IMR-90 (cell line): ENCODE data around the gene RET. TPM values are rescaled to one million over a fixed set of nuclear protein-coding genes. Genes with fewer than 3 reads are reported as not detected.

Experiments used
- ATAC-seq: fragments of 200-7000 bp; cut with Tn5 transposase; 2 replicates; pipeline ENCODE4 v1.9.1; 2020; ENCODE audit warnings: low read depth, mild to moderate bottlenecking, moderate library complexity
- BruUV-seq: library from RNA; stranded (reverse); fragments of 400-500 nt; replicated peaks from 2 replicates; lab custom pipeline; 2021; lab: Mats Ljungman, UMichigan
- CTCF ChIA-PET: fragments of 300-600 bp; formaldehyde crosslinking; extraction: SDS; loops from one replicate; lab custom pipeline; 2021; ENCODE audit warnings: antibody characterized with exemption; lab: Yijun Ruan, JAX
- POLR2A ChIA-PET: fragments of 300-600 bp; sonication (Branson Sonifier 250); formaldehyde crosslinking; loops from one replicate; lab custom pipeline; 2022; ENCODE audit warnings: antibody characterized with exemption; ENCODE audit not compliant: unreplicated experiment; lab: Charles Lee
- DNase-seq: peaks from one replicate; pipeline ENCODE4 v3.0.0; 2013
- H2AFZ ChIP-seq: replicated peaks from 2 replicates; pipeline ENCODE3; 2013; ENCODE audit warnings: low read length, mild to moderate bottlenecking; ENCODE audit not compliant: poor library complexity
- H2AK5ac ChIP-seq: 2 replicates; pipeline ENCODE4 v1.6.1; 2013; ENCODE audit warnings: low read depth, low read length, inconsistent platforms
- H2AK9ac ChIP-seq: replicated peaks from 2 replicates; pipeline ENCODE3; 2013; ENCODE audit warnings: mild to moderate bottlenecking, low read depth, low read length, moderate library complexity; ENCODE audit not compliant: poor library complexity
- H2BK120ac ChIP-seq: 2 replicates; pipeline ENCODE4 v1.6.1; 2013; ENCODE audit warnings: low read depth, low read length, inconsistent platforms
- H2BK15ac ChIP-seq: 3 replicates; pipeline ENCODE4 v1.6.1; 2013; ENCODE audit warnings: low read depth, low read length, inconsistent platforms
- H2BK20ac ChIP-seq: 2 replicates; pipeline ENCODE4 v1.6.1; 2013; ENCODE audit warnings: low read depth, mild to moderate bottlenecking, inconsistent platforms, low read length, moderate library complexity
- H2BK5ac ChIP-seq: 2 replicates; pipeline ENCODE4 v1.6.1; 2013; ENCODE audit warnings: mild to moderate bottlenecking, low read depth, low read length, inconsistent platforms; ENCODE audit not compliant: poor library complexity, severe bottlenecking
- H3K14ac ChIP-seq: replicated peaks from 2 replicates; pipeline ENCODE4 v1.6.1; 2013; ENCODE audit warnings: low read depth, low read length, inconsistent platforms
- H3K18ac ChIP-seq: 2 replicates; pipeline ENCODE4 v1.6.1; 2013; ENCODE audit warnings: low read depth, low read length, control low read depth
- H3K23ac ChIP-seq: 2 replicates; pipeline ENCODE4 v1.6.1; 2013; ENCODE audit warnings: low read depth, low read length, inconsistent platforms
- H3K27ac ChIP-seq: 2 replicates; pipeline ENCODE4 v1.5.1; 2013; ENCODE audit warnings: mild to moderate bottlenecking, control low read depth, low read length; ENCODE audit not compliant: insufficient read depth
- H3K27me3 ChIP-seq: 2 replicates; pipeline ENCODE4 v1.6.1; 2013; ENCODE audit warnings: low read length; ENCODE audit not compliant: control insufficient read depth, insufficient read depth
- H3K36me3 ChIP-seq: 2 replicates; pipeline ENCODE4 v1.6.1; 2013; ENCODE audit warnings: low read length, mixed read lengths; ENCODE audit not compliant: control insufficient read depth, insufficient read depth
- H3K4ac ChIP-seq: 2 replicates; pipeline ENCODE4 v1.6.1; 2013; ENCODE audit warnings: low read depth, low read length, inconsistent platforms
- H3K4me1 ChIP-seq: 2 replicates; pipeline ENCODE4 v1.6.1; 2013; ENCODE audit warnings: low read length, mixed read lengths; ENCODE audit not compliant: control insufficient read depth, insufficient read depth
- H3K4me2 ChIP-seq: 2 replicates; pipeline ENCODE4 v1.6.1; 2013; ENCODE audit warnings: low read depth, mild to moderate bottlenecking, control low read depth, low read length, moderate library complexity
- H3K4me3 ChIP-seq: 2 replicates; pipeline ENCODE4 v1.5.1; 2013; ENCODE audit warnings: low read depth, mild to moderate bottlenecking, control low read depth, low read length, moderate library complexity; ENCODE audit not compliant: insufficient read depth
- H3K56ac ChIP-seq: 2 replicates; pipeline ENCODE4 v1.6.1; 2013; ENCODE audit warnings: low read length, inconsistent platforms; ENCODE audit not compliant: insufficient read depth; ENCODE audit errors: extremely low read depth
- H3K79me1 ChIP-seq, 2 experiments: 2 replicates each; pipeline ENCODE4 v1.6.1; 2013; ENCODE audit warnings: low read length in 2 of 2, inconsistent platforms in 1 of 2, low read depth in 1 of 2
- H3K9ac ChIP-seq: 2 replicates; pipeline ENCODE4 v1.6.1; 2013; ENCODE audit warnings: low read depth, low read length, control low read depth
- H3K9me1 ChIP-seq: 2 replicates; pipeline ENCODE4 v1.6.1; 2013; ENCODE audit warnings: low read length, inconsistent platforms; ENCODE audit not compliant: insufficient read depth
- H3K9me3 ChIP-seq: 2 replicates; pipeline ENCODE4 v1.6.1; 2013; ENCODE audit warnings: low read length; ENCODE audit not compliant: control insufficient read depth, insufficient read depth
- H4K20me1 ChIP-seq: 2 replicates; pipeline ENCODE4 v1.6.1; 2013; ENCODE audit warnings: low read length, inconsistent platforms; ENCODE audit not compliant: insufficient read depth
- H4K5ac ChIP-seq: 2 replicates; pipeline ENCODE4 v1.6.1; 2013; ENCODE audit warnings: mild to moderate bottlenecking, low read depth, low read length, control low read depth
- H4K8ac ChIP-seq, 2 experiments: 2 replicates each; pipeline ENCODE4 v1.6.1; 2013; ENCODE audit warnings: low read depth in 2 of 2, low read length in 2 of 2, control low read depth in 1 of 2, inconsistent platforms in 1 of 2
- H4K91ac ChIP-seq: 2 replicates; pipeline ENCODE4 v1.6.1; 2013; ENCODE audit warnings: low read depth, low read length, inconsistent platforms; ENCODE audit not compliant: insufficient read depth
- CHD1 ChIP-seq: IDR thresholded peaks from 2 replicates; pipeline ENCODE4 v1.6.1; 2012; ENCODE audit warnings: low read depth, low read length, improper control_type of control experiment
- MAFK ChIP-seq: IDR thresholded peaks from 2 replicates; pipeline ENCODE4 v1.6.1; 2012; ENCODE audit warnings: low read depth, low read length, improper control_type of control experiment
- MXI1 ChIP-seq: IDR thresholded peaks from 2 replicates; pipeline ENCODE4 v1.6.1; 2012; ENCODE audit warnings: low read depth, mild to moderate bottlenecking, low read length, moderate library complexity, borderline replicate concordance
- NFE2L2 ChIP-seq: fragments of 150-350 bp; IDR thresholded peaks from 2 replicates; pipeline ENCODE4 v1.6.1; 2016; ENCODE audit warnings: low read depth, mild to moderate bottlenecking, low read length
- RCOR1 ChIP-seq: IDR thresholded peaks from 2 replicates; pipeline ENCODE4 v1.6.1; 2012; ENCODE audit warnings: mild to moderate bottlenecking, low read length, improper control_type of control experiment; ENCODE audit not compliant: insufficient replicate concordance
- WGBS, 2 experiments: methylation state at CpG; one replicate each; pipeline versions ENCODE4 v1.1.5 to v1.1.7; 2013; ENCODE audit warnings: missing lambda C conversion rate in 2 of 2; ENCODE audit not compliant: insufficient read length in 1 of 2; ENCODE audit errors: extremely low coverage in 2 of 2; 5-methylcytosine and 5-hydroxymethylcytosine counted together
- dilution Hi-C: fragments of 300-500 bp; cut with HindIII; formaldehyde crosslinking; loops from one replicate; pipeline ENCODE4 v1.14.3; 2018; ENCODE audit warnings: low sequenced_read_pairs; ENCODE audit not compliant: unreplicated experiment
- in situ Hi-C: fragments of 300-500 bp; cut with MboI; formaldehyde crosslinking; loops from 3 replicates; pipeline ENCODE4 v1.14.3; 2019; ENCODE audit warnings: low sequenced_read_pairs, inconsistent platforms, mixed read lengths
- intact Hi-C: fragments of 100-400 bp; cut with micrococcal nuclease; formaldehyde crosslinking; loops from 2 replicates; pipeline ENCODE4 v1.10.0; 2022
- polyA plus RNA-seq, 3 experiments: library from polyadenylated mRNA; depleted of rRNA; stranded (reverse); fragments of >200 nt; gene quantifications; 2 replicates each; pipeline ENCODE4 v1.2.3, GENCODE V29; 2012; ENCODE audit warnings: low replicate concordance in 1 of 3
- total RNA-seq: library from RNA; depleted of rRNA; stranded (reverse); fragments of >200 nt; gene quantifications from 2 replicates; pipeline ENCODE4 v1.2.3, GENCODE V29; 2012

RET gene
- total and polyA plus RNA-seq, 2 of the 4 experiments (the other 2 are of a cell fraction), result 0.10 to 0.18 TPM

GRCh38 chr10:43075612-43076003 lies 1.3 kb upstream of the RET start:
- Histone ChIP-seq H2AFZ (no peak overlapping the region), H2BK15ac (no peak overlapping the region), H3K9me1 (no peaks in the 10 kb centered on the region), H2BK20ac (no peak overlapping the region), H3K9ac (no peak overlapping the region), H2AK9ac (no peak overlapping the region), H2AK5ac (no peak overlapping the region), H3K4ac (no peak overlapping the region), H2BK120ac (no peak overlapping the region), H3K56ac (no peak overlapping the region), H4K8ac (no peak overlapping the region), H3K27ac (no peak overlapping the region), H3K36me3 (no peaks in the 10 kb centered on the region), H3K27me3 (peaks cover 44% of the 10 kb centered on the region), H3K14ac (no peak overlapping the region), H3K4me3 (no peak overlapping the region), H4K91ac (no peak overlapping the region), H3K9me3 (no peaks in the 10 kb centered on the region), H2BK5ac (no peak overlapping the region), H4K20me1 (no peaks in the 10 kb centered on the region), H3K79me1 (no peaks in the 10 kb centered on the region), H4K5ac (no peak overlapping the region), H3K23ac (no peak overlapping the region), H3K18ac (no peak overlapping the region), H3K4me1 (no peaks in the 10 kb centered on the region), H3K4me2 (no peak overlapping the region)
- DNase-seq (no peak), ATAC-seq (no peak)
- intact Hi-C loops (no loop called here), in situ Hi-C loops (no loop called here), dilution Hi-C loops (no loop called here)
- POLR2A ChIA-PET, result no interaction called here
- WGBS, 2 experiments, result 65% methylated on average over 4 of the region's 5 CpGs; no CpG with 5 or more reads in 1 of the 2 experiments
- TF ChIP-seq MXI1 (no peak), NFE2L2 (no peak), CHD1 (no peak), RCOR1 (no peak), MAFK (no peak)
- no TSS peak for BruUV-seq
- CTCF ChIA-PET, result no interaction called here
